ENCODE results near the gene CHSY1. TPM values are rescaled to one million over a fixed set of nuclear protein-coding genes. Genes with fewer than 3 reads are reported as not detected.
A peak's percentile ranks its signal among the peaks of the same experiment; 100 is the strongest.
"Not testable (repeated sequence)": the region's sequence is repeated elsewhere in the genome, so short reads cannot be mapped to it uniquely, and the experiment has no call there.

Gene CHSY1
- 35.7 TPM for polyA plus RNA-seq (ENCODE audit: insufficient read length)

GRCh38 chr15:101251830-101252820 lies at the start of gene CHSY1:
Gene CHSY1 (minus strand): TSS chr15:101252048. CDS start chr15:101251456, 592 bp downstream.
- peak; percentile 96 for DNase-seq

GRCh38 chr15:101296418-101297405 lies 44.9 kb upstream of the CHSY1 start:
- DNase-seq, result no peak

- no peak for DNase-seq
Observed at GRCh38 chr15:101295607-101296161, 43.8 kb upstream of the CHSY1 start.

- DNase-seq, result peak; percentile 98
Observed at GRCh38 chr15:101294731-101295606, 43.1 kb upstream of the CHSY1 start, which contains the start of gene SNRPA1. Gene SNRPA1 (minus strand): TSS chr15:101295248. CDS start chr15:101295178, 70 bp downstream.

DNA sequence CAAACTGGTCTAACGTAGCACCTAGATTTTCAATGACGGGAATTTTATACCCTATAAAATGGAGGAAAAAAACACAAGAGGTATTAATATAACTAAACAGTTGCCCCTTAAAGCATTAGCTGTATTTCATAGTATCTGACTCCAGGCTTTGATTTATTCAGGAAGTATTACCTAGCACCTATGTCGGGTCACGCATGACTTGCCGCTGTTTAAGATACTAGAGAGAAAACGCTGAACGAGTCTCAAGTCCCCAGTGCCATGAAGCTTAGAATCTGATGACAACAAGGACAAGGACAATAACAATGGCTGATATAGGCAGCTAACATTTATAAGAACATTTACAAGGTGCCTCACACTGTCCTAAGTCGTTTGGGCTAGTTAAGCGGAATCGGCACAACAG lies 41.3 kb upstream of the CHSY1 start:
- no peak for DNase-seq

GRCh38 chr15:101288905-101289513 lies 37.2 kb upstream of the CHSY1 start:
- DNase-seq, result no peak

- not testable (repeated sequence) for DNase-seq
Observed at GRCh38 chr15:101287342-101287741, 35.5 kb upstream of the CHSY1 start.

DNA sequence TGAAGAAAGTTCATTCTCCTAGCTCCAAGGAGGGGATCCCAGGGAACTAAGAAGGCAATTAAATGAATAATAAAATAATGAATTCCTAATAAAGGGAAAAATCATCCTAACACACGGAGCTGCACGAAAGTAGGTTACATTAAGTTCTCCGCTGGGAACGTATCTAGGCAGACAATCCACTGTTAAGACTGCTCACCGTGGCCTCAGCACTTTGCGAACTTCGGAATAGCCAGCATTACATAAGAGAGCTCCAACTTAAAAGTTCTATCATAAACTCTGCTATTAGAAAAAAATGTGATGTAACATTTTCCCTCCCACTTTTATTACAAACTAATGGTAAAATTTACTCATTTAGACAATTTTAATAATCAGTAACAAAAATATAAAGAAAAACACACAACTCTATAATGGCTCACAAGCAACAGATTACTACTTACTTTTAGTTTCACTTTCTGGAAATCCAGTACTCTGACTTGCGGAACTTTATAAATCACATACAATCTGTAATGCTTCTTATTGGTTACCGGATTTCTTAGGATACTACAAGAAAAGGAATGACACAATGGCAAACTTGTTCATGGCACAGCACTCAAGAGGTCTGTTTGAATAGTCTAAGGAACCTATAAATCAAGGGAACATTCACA lies 34.7 kb upstream of the CHSY1 start:
- no peak for DNase-seq

DNA sequence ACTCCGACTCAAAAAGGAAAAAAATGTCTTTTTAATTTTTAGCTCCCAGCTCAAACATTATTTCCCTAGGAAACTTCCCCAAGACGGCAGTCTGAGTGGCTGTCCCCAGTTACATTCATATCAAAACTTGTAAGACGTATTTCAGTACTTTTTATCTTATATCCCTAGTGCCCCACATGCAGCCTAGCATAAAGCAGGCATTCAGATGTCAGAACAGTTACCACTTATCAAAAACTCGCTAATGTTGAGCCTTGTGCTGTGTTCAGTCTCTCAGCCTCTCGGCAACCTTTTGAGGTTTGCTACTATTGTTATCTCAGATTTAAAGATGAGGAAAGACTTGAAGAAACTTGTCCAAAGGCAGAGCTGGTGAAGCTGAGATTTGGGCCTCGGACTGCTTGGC lies 32.1 kb upstream of the CHSY1 start:
- no peak for DNase-seq

DNA sequence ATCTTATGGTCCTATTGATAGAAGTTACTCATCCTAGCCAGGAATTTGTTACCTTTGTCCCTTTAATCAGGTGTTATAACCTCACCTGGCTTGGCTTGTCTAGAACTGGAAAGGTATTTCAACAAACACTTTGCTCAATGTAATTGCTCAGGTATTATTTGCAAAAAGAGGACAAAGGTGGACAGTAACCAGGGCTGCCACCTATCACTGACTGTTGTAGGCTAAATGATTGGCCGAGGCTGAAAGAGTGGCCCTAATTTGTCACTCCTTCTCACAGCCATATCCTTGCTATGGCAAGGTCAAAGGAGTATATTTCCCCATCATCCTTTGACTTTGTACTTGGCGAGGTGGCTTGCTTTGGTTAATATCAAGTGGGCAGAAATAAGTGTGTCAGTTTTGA lies 28.2 kb upstream of the CHSY1 start:
- no peak for DNase-seq

DNA sequence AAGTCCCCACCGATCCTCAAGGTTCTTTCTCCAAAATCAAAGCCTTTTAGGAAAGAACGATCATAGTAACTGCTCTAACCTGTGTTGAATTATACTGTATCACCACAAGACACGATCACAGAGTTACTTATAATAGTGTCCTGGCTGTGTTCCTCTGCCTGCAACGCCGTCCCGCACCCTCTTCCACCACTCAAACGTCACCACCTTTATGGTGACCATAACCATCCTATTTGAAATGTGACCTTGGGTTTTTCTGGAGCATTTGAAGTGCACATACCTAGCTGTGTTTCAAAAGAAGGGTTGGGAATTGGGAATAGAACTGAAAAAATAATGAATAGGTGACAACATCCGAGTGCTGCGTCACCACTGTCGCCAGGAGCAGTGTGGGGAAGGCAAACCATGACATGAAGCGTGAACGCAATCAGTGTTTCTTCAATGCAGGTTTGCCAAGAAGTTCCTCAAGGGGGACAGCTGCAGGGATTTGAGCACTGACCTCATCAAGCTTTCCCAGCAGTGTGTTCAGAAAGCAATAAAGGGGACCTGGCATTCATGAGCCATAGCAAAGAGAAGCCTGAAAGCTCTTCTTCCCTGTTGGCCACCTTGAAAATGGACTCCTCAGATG lies 26.2 kb upstream of the CHSY1 start:
- no peak for DNase-seq

GRCh38 chr15:101277038-101277822 lies 25.4 kb upstream of the CHSY1 start, which contains the start of gene SELENOS:
Gene SELENOS (minus strand): TSS chr15:101277485. CDS start chr15:101277417, 68 bp downstream.
- peak; percentile 95 for DNase-seq

GRCh38 chr15:101276501-101277037 lies 24.7 kb upstream of the CHSY1 start:
- no peak for DNase-seq

DNA sequence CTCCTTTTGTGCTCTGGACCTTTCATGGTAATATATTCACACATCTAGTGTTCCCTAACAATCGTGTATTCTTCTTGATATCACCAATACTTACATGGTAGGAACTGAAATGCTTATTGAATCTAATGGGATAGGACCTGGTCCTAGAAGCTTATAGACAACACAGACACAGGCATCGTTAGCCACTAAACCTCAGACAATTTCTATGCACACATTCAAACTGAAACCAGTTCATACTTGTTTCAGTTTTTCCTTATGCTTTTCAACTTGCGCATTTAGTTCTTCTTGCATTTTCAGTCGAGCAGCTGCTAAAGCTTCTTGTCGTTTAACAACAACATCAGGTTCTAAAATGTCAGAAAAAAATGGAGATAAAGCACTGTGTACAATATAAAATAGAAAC lies 23.2 kb upstream of the CHSY1 start:
- no peak for DNase-seq

DNA sequence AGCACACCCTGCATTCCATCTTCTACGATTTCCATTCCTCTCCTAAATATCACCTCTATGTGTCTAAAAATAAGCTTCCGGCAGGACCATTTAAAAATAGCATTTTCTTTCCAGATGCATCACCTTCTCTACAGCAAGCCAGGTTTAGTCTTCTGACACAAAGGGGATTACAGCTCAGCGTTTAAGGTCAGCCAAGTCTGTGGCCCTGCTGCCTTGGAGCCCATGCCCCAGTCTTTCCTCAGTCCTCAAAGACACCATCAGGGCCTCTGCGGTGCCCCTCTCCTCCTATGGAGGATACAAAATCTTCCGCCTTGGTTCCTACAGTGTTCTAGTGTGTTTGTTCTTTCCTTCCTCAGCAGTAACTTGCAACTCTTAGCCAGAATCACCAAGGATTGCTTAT lies 21.7 kb upstream of the CHSY1 start:
- no peak for DNase-seq

- no peak for DNase-seq
Observed at GRCh38 chr15:101272584-101272983, 20.7 kb upstream of the CHSY1 start.

- DNase-seq, result no peak
Observed at GRCh38 chr15:101269479-101270223, 17.8 kb upstream of the CHSY1 start.
